ENCODE measurements around the gene SLC23A2.

DNA sequence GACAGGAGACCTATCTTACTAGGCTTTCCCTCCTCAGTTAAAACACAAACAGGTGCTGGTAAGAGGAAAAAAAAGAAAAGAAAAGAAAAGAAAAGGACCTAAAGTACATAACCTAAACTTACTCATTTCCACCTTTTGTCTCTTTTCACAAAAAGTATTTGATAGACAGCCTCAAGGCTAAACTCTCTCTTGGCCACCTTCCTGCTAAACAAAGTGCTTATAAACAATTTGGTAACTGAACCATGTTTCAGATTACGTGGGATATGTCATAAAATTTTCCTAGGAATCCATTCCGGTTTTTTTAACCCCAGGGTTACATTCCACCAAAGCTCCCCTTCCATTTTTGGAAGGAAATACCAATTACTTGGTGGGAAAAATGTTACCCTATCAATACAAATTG is 170.6 kb downstream of the SLC23A2 start:
- no peak for TF ChIP-seq CTCF (IDR thresholded peaks at IDR 0.05)
- TF ChIP-seq EP300 (IDR thresholded peaks at IDR 0.05): no peak
- no peak for TF ChIP-seq POLR2A (IDR thresholded peaks at IDR 0.05)

All from sigmoid colon (tissue), 4 donors.